NCI-H345 (cell line): ENCODE results near the gene PRR13.
"Not testable (repeated sequence)": the region's sequence is repeated elsewhere in the genome, so short reads cannot be mapped to it uniquely, and the experiment has no call there.

Source experiments
- DNase-seq: peaks from one replicate; lab custom pipeline; 2025; lab: John Stamatoyannopoulos, UW

Gene PRR13

DNA sequence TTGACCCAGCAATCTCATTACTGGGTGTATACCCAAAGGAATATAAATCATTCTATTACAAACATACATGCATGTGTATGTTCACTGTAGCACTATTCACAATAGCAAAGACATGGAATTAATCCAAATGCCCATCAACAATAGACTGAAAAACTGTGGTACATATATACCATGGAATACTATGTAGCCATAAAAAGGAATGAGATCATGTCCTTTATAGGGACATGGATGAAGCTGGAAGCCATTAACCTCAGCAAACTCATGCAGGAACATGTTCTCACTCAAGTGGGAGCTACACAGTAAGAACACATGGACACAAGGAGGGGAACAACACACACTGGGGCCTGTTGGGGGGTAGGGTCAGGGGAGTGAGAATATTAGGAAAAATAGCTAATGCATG is 2.0 kb upstream of the PRR13 start:
- not testable (repeated sequence) for DNase-seq

DNA sequence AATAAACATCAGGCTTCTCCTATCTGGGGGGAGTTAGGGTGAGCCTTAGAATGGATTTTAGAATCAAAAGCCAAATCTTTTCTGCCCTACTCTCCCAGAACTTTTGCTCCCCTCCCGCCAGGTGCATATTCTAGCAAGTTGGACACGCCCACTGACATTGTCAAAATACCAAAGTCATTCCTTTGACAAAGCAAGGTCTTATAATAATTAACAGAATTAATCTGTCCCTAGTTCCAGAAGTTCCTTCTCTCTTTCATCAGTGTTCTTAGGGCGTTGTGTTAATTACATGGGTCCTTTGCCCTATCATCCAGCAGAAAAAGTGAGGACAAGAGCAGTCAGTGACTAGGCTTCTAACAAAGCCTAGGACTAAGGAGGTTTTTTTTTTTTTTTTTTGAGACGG is 2.4 kb downstream of the PRR13 start:
- DNase-seq: no peak

DNA sequence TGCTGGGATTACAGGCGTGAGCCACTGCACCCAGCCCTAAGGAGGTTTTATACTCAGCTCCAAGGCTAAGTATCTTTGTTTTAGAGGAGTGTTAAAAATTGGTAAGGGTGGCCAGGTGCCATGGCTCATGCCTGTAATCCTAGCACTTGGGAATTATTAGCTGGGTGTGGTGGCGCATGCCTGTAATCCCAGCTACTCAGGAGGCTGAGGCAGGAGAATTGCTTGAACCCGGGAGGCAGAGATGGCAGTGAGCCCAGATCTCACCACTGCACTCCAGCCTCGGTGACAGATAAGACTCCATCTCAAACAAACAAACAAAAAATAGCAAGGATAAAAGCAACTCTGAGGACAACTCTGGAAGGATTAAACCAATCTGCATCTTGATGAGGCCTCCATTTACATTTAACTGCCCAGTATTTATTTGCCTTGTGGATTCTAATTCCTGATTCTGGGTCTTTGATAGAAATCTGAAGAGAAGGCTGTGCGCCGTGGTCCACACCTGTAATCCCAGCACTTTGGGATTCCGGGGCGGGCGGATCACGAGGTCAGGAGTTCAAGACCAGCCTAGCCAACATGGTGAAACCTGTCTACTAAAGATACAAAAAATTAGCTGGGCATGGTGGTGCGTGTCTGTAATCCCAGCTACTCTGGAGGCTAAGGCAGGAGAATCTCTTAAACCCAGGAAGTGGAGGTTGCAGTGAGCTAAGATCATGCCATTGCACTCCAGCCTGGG is 3.2 kb downstream of the PRR13 start:
- not testable (repeated sequence) for DNase-seq

DNA sequence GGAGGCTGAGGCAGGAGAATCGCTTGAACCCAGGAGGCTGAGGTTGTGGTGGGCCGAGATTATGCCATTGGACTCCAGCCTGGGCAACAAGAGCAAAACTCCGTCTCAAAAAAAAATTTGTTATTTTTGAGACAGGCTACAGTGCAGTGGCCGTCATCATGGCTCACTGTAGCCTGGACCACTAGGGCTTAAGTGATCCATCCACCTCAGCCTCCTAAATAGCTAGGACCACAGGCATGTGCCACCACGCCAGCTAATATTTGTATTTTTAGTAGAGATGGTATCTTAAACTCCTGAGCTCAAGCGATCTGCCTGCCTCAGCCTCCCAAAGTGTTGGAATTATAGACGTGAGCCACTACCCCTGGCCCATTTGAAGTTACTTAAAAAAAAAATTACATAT is 9.4 kb downstream of the PRR13 start:
- DNase-seq: no peak

DNA sequence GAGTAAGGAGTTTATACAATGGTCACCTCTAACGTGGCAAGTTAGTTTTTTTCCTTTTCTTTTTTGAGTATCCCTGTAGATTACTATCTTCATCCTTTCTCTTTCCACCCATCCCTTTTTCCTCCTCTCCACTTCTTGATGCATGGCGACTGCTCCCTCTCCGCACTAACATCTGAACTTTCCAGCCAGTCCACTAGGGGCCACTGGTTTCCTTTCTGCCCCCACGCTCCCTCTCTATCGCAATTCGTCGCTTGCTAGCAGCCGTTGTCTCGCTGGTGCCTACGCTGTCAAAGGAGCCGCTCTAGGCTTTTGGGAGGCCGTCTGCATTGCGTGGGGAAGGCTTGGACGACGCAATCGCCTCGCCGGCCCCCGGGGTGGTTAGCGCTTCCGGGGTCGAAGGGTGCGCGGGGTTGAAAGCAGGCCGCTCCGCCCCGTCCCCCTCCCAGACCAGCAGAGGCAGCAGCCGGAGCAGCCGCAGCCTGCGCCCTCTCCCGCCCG is 10.2 kb downstream of the PRR13 start, which contains the start of gene PCBP2:
PCBP2 (plus strand) TSS at position 442 of the 498 bp plus-strand sequence. CDS start 2,699 bp downstream, outside the sequence.
- DNase-seq: peak; percentile 99

DNA sequence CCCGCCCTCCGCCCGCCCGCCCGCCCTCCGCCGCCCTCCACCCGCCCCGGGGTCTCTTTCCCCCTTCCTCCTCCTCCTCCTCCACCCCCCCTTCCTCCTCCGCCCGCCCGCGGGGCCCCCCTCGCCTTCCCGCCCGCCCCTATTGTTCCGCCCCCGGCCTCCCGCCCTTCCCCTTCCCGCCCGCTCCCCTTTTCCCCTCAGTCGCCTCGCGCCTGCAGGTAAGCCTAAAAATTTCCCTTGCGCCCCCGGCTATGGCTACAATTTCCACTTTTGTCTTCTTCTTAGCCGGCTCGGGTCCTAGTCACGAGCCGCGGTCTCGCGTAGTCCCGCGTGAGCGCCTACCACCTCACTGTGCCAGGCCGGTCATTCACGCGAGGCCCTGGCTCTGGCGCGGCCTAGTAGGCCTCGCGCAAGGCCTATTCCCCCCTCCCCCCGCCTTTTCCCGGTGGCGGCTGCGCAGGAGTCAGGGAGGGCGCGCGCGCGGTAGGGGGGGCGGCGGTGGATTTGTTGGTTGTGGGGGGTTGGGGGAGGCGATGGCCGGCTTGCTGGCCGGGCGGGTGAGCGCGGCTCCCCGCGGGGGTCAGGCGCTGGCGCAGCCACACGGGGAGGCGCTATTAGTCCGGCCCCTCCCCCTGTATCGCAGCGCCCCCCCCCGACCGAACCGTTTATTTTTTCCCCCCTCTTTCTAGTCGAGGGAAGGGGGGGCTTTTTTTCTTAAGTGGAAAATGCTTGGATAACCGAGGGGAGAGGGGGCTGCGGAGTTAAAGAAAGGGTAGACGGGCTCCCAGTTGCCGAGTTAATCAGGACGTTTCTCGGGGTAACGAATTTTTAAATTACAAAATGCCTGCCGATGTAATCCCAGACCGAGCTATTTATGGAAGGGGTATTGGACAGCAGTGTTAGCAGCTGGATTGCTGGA is 10.9 kb downstream of the PRR13 start:
- DNase-seq: peak; percentile 77

DNA sequence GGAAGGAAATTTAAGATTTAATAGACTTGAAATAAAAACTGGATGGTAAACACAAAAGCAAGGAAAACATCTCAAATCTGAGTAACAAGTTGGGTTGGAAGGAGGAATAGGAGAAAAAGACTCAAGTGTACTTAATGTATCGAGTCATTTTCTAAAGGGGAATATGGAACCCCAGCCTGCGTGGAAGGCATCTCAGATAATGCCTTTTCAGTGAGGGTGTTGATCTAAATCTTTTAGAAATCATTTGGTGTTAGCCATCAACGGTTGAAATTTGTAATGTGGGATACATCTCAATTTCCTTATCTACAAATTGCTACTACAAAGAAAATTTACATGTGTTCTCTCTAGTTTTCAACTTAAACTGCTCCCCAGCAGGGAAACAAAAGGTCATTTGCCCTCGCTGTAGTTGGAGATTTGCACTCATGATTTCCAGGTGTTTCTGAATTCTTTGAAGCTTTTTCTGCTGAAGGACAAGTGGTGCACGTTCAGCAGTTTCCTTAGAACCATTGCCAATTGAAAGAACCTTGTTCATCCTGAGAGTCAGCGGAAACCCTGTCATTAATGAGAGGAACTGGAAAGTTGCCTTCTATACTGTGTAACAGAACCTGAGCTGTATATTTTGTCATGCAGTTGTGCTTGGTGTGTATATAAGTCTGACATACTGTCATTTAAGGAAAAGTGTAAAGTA is 12.6 kb downstream of the PRR13 start:
- DNase-seq: no peak

DNA sequence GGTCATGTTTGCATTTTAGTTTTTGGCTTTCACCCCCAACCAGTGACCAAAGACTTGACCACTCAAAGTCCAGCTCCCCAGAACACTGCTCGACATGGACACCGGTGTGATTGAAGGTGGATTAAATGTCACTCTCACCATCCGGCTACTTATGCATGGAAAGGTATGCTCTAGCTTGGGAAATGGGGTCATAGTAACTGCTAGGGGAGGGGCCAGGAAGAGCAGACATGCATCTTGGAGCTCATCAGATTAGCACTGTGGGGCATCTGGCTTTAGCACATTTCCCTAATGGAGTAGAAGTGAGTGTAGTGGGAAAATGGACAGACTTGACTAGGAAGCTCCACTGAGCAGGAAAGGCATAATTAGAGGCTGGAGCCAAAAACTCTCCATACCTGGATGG is 13.2 kb downstream of the PRR13 start:
- DNase-seq: no peak

DNA sequence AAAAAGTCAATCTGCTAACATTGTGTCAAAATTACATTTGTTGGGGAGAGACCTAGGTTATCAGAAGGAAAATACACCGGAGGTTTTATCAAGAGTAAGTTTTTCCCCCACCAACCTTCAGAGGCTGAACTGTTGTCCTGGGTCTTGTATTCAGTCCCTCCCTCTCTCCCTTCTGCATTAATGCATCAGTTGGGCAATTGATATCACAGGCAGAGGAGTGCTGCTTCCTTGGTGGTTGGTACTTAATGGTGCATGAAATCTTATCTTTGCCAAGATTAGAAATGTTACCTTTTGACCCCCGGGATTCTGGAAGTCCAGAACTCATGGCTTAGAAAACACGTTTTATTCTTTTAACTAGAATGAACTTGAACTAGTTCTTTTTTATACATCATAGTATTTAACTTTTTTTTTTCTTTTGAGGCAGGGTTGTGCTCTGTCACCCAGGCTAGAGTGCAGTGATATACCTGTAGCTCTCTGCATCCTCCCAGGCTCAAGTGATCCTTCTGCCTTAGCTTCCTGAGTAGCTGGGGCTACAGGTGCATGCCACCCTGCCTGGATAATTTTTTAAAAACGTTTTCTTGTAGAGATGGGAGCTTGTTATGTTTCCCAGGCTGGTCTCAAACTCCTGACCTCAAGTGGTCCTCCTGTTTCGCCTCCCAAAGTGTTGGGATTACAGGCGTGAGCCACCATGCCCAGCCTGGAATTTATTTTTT is 15.3 kb downstream of the PRR13 start:
- DNase-seq: no peak

DNA sequence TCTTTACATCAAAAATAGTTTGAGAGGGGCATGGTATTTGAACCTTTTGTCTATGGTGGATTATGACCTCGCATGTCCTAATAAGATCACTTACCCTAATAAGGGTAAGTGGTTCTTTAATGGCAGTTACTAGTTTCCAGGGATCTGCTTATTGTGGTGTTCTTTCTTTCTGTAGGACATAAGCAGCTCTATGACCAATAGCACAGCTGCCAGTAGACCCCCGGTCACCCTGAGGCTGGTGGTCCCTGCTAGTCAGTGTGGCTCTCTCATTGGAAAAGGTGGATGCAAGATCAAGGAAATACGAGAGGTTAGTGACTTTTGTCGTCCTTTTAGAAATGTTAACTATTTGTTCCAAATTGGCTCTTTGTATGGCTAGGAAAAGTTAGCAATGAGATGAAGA is 17.6 kb downstream of the PRR13 start:
- DNase-seq: no peak

DNA sequence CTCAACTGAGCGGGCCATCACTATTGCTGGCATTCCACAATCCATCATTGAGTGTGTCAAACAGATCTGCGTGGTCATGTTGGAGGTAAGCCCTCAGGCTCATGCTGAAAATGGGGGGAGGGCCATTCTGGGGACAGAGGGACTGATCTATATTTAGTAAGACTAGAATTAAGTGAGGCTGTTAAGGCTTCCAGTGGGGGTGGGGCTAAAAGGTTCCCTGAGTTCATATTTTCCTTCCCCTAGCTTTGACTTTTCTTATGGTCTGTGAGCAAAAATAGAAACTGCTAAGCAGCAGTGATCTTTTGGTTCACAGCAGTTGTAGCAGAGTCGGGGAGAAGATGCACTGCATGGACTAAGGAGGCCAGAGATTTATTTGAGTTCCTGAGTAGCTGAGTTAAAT is 19.5 kb downstream of the PRR13 start:
- DNase-seq: no peak

DNA sequence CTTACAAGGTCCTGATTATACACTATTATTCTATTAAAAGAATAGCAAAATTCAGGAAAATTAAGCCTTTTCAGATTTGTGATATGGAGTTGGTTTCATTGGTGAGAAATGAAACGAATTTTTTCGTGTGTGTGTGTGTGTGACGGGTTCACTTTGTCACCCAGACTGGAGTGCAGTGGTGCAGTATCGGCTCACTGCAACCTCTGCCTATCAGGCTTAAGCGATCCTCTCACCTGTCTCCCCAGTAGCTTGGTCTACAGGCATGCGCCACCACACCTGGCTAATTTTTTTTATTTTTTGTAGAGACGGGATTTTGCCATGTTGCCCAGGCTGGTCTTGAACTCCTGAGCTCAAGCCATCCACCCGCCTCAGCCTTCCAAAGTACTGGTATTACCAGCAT is 20.1 kb downstream of the PRR13 start:
- no peak for DNase-seq

DNA sequence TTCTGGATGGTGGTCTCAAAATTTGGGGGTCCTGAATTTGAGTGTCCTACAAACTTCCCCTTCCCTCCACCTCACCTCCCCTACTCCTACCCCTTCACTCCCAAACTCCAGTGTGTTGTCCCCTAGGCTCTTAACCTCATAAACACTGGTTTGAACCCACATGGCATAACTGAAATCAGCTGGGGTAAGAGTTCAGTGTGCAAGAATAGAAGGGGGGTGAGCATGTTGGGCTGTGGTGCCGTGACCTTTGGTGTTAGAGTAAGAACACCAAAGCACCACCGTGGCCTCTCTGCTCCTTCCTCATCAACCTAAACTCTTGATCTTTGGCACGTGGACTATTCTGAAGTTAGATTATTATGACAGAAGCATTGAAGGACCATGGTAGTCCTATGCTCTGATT is 21.4 kb downstream of the PRR13 start:
- DNase-seq: no peak

DNA sequence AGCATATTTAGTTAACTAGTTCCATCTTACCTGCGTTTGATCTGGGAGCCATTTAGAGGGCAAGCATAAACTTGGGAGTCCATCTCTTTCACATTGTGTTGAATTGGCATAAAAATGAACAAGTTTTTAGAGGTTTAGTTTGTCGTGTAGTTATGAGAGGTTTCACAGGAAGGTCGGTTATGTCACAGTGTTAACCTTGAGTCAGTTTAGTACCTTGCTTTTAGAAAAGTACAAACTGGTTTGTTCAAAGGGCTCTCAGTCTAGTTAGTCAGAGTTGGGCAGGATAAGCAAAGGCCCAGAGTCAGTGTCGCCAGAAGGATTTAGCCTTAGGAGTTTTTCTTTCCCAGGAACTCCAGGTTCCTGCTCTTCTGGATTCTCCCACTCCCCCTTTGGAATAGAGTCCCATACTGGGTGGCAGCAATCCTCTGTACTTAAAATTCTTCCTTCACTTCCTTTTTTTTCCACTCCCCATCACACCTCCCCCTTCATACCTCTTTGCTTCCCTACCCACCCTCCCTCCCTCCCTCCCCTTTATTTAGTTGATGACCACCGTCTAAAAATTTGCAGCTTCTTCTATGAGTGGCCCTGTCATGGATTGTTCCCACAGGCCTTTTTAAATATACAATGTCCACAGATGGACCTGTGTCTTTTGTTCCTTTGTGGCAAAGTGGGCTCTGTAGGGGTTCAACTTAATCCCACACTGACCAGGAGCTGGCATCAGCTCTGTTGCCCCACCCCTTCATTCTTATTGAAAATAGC is 22.4 kb downstream of the PRR13 start:
- no peak for DNase-seq

DNA sequence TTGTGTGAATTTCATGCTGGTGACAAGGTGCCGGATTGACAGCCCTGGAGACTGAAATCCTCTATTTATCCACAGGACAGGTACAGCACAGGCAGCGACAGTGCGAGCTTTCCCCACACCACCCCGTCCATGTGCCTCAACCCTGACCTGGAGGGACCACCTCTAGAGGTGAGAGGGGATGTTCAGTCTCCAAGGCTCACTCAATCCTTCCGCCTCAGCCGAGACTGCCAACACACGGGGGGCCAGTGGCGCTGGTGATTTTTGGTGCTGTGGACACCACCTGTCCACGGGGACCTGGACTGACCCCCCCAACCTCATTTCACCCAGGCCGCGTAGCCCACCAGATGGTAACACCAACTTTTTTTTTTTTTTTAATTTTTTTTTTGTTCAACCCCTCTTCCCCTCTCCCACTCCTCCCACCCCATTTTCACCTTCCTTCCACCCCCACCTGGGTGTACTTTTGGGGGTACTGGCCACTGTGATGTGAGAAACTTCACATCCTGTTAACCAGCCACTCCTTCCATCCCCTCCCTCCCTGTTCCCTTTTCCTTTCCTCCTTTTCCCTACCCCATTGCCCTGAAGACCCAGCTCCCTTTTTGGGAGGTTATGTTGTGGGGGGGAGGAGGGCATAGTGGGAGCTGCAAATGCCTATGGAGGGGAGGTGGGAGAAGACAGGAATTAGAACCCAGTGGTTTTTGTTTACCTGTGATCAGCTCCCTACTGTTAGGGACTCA is 23.3 kb downstream of the PRR13 start:
- DNase-seq: no peak

DNA sequence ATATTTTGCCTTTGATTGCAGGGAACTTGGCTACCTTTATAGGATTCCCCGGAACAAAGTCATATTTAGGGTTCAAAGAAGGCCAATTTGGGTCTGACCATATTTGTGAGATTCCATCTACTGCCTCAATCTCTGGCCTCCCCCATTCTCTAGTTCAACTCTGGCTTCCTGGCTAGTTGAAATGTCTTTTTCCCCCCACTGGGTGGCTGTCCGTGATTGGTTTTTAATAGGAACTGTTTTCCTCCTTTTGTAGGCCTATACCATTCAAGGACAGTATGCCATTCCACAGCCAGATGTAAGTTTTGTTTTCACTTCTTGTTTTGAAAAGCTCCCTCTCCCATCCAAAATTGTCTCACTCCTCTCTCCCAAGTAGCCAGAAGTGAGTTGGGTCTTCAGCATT is 24.1 kb downstream of the PRR13 start:
- DNase-seq: no peak

DNA sequence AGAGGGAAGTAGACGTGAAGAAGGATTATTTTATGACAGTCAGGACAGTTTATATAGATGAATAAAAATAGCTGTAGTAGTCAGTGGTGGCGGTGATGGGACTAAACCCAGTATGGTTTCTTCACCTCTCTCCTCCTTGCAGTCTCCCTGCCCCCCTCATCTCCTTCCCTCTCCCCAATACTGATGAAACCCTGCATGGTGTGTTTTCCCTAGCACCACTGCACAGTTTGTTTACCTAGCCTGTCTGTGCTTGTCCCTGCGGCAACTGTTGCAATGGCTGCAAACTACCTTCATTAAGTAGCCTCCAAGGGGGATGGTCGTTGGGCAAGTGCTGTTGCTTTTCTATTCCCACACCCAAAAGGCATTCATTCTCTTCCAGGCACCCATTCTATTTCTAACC is 25.1 kb downstream of the PRR13 start:
- DNase-seq: no peak

DNA sequence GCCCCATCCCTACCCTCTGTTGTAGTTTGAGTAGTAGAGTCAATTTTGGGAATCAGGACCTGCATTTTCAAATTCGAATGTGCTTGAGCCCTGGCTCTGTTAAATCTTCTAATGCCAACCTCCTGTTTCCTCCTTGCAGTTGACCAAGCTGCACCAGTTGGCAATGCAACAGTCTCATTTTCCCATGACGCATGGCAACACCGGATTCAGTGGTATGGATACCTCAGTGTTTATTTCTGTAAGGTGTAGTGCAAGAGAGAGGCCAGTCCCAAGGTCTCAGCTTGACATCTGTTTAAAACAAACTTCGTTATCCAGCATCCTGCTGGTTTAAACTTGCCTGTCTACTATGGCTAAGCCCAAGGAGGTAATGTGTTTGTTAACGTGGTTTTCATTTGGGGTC is 25.5 kb downstream of the PRR13 start:
- no peak for DNase-seq

DNA sequence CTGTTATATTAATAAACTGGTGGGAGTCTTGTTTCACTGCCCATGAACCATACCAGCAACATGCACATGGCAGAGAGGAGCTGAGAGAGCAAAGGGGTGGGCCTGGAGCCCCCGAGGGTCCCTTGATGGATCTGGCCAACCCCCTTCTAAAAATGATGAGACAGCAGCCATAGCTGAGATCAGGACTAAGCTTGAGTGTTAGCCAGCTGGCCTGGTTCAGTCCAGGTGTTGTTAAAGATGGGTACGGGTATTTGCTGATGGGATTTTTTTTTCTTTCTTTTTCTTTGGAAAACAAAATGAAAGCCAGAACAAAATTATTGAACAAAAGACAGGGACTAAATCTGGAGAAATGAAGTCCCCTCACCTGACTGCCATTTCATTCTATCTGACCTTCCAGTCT is 26.3 kb downstream of the PRR13 start:
- DNase-seq: no peak

DNA sequence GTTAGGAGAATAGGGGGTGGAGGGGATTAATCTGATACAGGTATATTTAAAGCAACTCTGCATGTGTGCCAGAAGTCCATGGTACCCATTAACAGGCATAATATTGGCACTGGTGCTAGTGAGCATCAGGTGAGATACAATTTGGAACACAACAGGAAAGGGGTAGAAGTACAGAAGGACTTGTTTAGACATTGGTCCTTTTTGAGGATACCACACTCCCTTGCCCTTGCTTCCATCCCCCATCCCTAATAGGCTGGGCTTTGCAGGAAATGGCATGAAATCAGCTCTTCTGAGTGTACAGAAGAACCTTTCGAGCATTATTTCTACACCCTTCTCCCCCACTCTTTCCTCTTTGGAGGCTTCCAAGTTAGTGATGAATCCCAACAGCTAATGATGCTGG is 26.7 kb downstream of the PRR13 start:
- DNase-seq: no peak
